Loucy (cell line): Measurements from ENCODE around the gene NAV2.

Experiments used
- H2AFZ ChIP-seq: fragments of 200-600 bp; sonication (generic); 2 replicates; pipeline ENCODE4 v1.6.0; 2016; ENCODE audit warnings: antibody characterized with exemption, mild to moderate bottlenecking, low read length, moderate library complexity
- H3F3A ChIP-seq: fragments of 200-600 bp; 2 replicates; pipeline ENCODE4 v1.6.0; 2016; ENCODE audit warnings: antibody characterized with exemption, low read depth, mild to moderate bottlenecking
- H3K27me3 ChIP-seq: fragments of 200-600 bp; sonication (generic); 2 replicates; pipeline ENCODE4 v1.6.1; 2014; ENCODE audit warnings: low read length, mild to moderate bottlenecking; ENCODE audit not compliant: insufficient read depth, poor library complexity, severe bottlenecking
- H3K36me3 ChIP-seq: fragments of 200-600 bp; sonication (generic); 2 replicates; pipeline ENCODE4 v1.6.1; 2016; ENCODE audit warnings: low read length; ENCODE audit not compliant: insufficient read depth
- H3K4me1 ChIP-seq: fragments of 200-600 bp; sonication (generic); 2 replicates; pipeline ENCODE4 v1.5.1; 2014; ENCODE audit warnings: low read length, mild to moderate bottlenecking; ENCODE audit not compliant: insufficient read depth, poor library complexity, severe bottlenecking
- H3K4me2 ChIP-seq: fragments of 200-600 bp; sonication (generic); 2 replicates; pipeline ENCODE4 v1.6.0; 2014; ENCODE audit warnings: antibody characterized with exemption, low read length, low read depth, mild to moderate bottlenecking; ENCODE audit not compliant: poor library complexity, severe bottlenecking
- H3K4me3 ChIP-seq: fragments of 200-600 bp; sonication (generic); 2 replicates; pipeline ENCODE4 v1.5.1; 2014; ENCODE audit warnings: low read length, mild to moderate bottlenecking, mixed read lengths; ENCODE audit not compliant: poor library complexity, severe bottlenecking
- H3K79me2 ChIP-seq: fragments of 200-600 bp; sonication (generic); 2 replicates; pipeline ENCODE4 v1.6.1; 2014; ENCODE audit warnings: low read length; ENCODE audit not compliant: insufficient read depth
- H3K9ac ChIP-seq: fragments of 200-600 bp; sonication (generic); 2 replicates; pipeline ENCODE4 v1.6.0; 2014; ENCODE audit warnings: mild to moderate bottlenecking, low read depth, low read length, moderate library complexity; ENCODE audit not compliant: poor library complexity, severe bottlenecking
- H3K9me2 ChIP-seq: fragments of 200-600 bp; sonication (generic); replicated peaks from 2 replicates; pipeline ENCODE4 v1.6.1; 2016; ENCODE audit warnings: low read depth, low read length, mixed read lengths
- H3K9me3 ChIP-seq: fragments of 200-600 bp; sonication (generic); 2 replicates; pipeline ENCODE4 v1.6.1; 2014; ENCODE audit warnings: mild to moderate bottlenecking, antibody characterized with exemption, low read length, low read depth; ENCODE audit not compliant: insufficient read depth
- H4K20me1 ChIP-seq: fragments of 200-600 bp; sonication (generic); 2 replicates; pipeline ENCODE4 v1.6.0; 2014; ENCODE audit warnings: antibody characterized with exemption, low read length, mild to moderate bottlenecking; ENCODE audit not compliant: insufficient read depth, poor library complexity, severe bottlenecking
- CTCF ChIP-seq: fragments of 200-600 bp; sonication (generic); conservative IDR thresholded peaks from 2 replicates; pipeline ENCODE4 v1.5.1; 2014; ENCODE audit warnings: mild to moderate bottlenecking, antibody characterized with exemption, low read length
- EZH2phosphoT487 ChIP-seq: fragments of 200-600 bp; IDR thresholded peaks from 2 replicates; pipeline ENCODE4 v1.6.1; 2018; ENCODE audit warnings: antibody characterized with exemption, mild to moderate bottlenecking, moderate library complexity, borderline replicate concordance

Gene NAV2

GRCh38 chr11:19966927-19967326, 254.3 kb downstream of the NAV2 start:
- no peak overlapping the region for H3K4me3 ChIP-seq
- no peak overlapping the region for H2AFZ ChIP-seq
- peaks cover 6% of the 10 kb centered on the region for H3K4me1 ChIP-seq
- H3K9me2 ChIP-seq, result no peaks in the 10 kb centered on the region
- no peaks in the 10 kb centered on the region for H4K20me1 ChIP-seq
- H3K9me3 ChIP-seq, result no peaks in the 10 kb centered on the region
- no peak overlapping the region for H3K9ac ChIP-seq
- H3K36me3 ChIP-seq, result no peaks in the 10 kb centered on the region
- H3K79me2 ChIP-seq, result no peaks in the 10 kb centered on the region
- no peaks in the 10 kb centered on the region for H3F3A ChIP-seq
- H3K27me3 ChIP-seq, result no peaks in the 10 kb centered on the region
- TF ChIP-seq EZH2phosphoT487 (no peak), CTCF (no peak)
- no peak overlapping the region for H3K4me2 ChIP-seq

GRCh38 chr11:19967787-19968186, 255.2 kb downstream of the NAV2 start:
- no peaks in the 10 kb centered on the region for H3K79me2 ChIP-seq
- peaks cover 6% of the 10 kb centered on the region for H3K4me1 ChIP-seq
- H3K27me3 ChIP-seq, result no peaks in the 10 kb centered on the region
- H3K9me2 ChIP-seq, result no peaks in the 10 kb centered on the region
- no peak overlapping the region for H2AFZ ChIP-seq
- H4K20me1 ChIP-seq, result no peaks in the 10 kb centered on the region
- TF ChIP-seq EZH2phosphoT487 (no peak), CTCF (no peak)
- H3K36me3 ChIP-seq, result no peaks in the 10 kb centered on the region
- no peaks in the 10 kb centered on the region for H3F3A ChIP-seq
- H3K9ac ChIP-seq, result no peak overlapping the region
- no peak overlapping the region for H3K4me2 ChIP-seq
- no peak overlapping the region for H3K4me3 ChIP-seq
- no peaks in the 10 kb centered on the region for H3K9me3 ChIP-seq

- no peak overlapping the region for H3K9ac ChIP-seq
- no peaks in the 10 kb centered on the region for H3K36me3 ChIP-seq
- peaks cover 3% of the 10 kb centered on the region for H3K4me1 ChIP-seq
- no peaks in the 10 kb centered on the region for H4K20me1 ChIP-seq
- no peaks in the 10 kb centered on the region for H3K9me3 ChIP-seq
- H3K4me2 ChIP-seq, result no peak overlapping the region
- no peak overlapping the region for H2AFZ ChIP-seq
- no peaks in the 10 kb centered on the region for H3K9me2 ChIP-seq
- no peak overlapping the region for H3K4me3 ChIP-seq
- no peaks in the 10 kb centered on the region for H3K27me3 ChIP-seq
- no peaks in the 10 kb centered on the region for H3F3A ChIP-seq
- no peak for TF ChIP-seq EZH2phosphoT487
- no peak for TF ChIP-seq CTCF
- no peaks in the 10 kb centered on the region for H3K79me2 ChIP-seq
Observed at GRCh38 chr11:19968860-19969259, 256.2 kb downstream of the NAV2 start.
